ENCODE results near the gene LBHD2. TPM values are rescaled to one million over a fixed set of nuclear protein-coding genes. Genes with fewer than 3 reads are reported as not detected.

Gene LBHD2
- total and polyA plus RNA-seq, 2 of the 13 experiments (the other 11 are each of a cell fraction or from before 2014, with no cell fraction given): 0.67 to 1.00 TPM

GRCh38 chr14:103078860-103079587, 5.0 kb upstream of the LBHD2 start:
- CTCF ChIA-PET (ENCODE audit: low intra/inter-chr PET ratio, low total read pairs): interaction anchor here (1.3 to 2.0 kb wide), 3 partner anchors 13 to 214 kb away, joined by 4 to 8 read pairs (median 6); no protein-coding TSS in a partner anchor

GRCh38 chr14:103081951-103082350, 2.1 kb upstream of the LBHD2 start:
- ChIA-PET POLR2A (no interaction called here), CTCF (ENCODE audit: low intra/inter-chr PET ratio, low total read pairs) (no interaction called here)
- ATAC-seq (no peak), DNase-seq (ENCODE audit: low spot score) (no peak), FAIRE-seq (no peak)
- no peak overlapping the region for H3K4me2 ChIP-seq (ENCODE audit: low read depth, low read length)
- in situ Hi-C loops (cut with HindIII; ENCODE audit: extremely low pct_ligation_motif_present, low pct_unique_long_range_greater_than_20kb): no loop called here
- peaks cover 0 to 31% of the 10 kb centered on the region in 2 experiments; a peak in 4 of 5 replicates for H3K27me3 ChIP-seq (ENCODE audit: control insufficient read depth in 1 of 2, insufficient read depth in 2 of 2, low read length in 2 of 2)
- no peaks in the 10 kb centered on the region for H3K79me2 ChIP-seq (ENCODE audit: insufficient read depth, low read length)
- H3K27ac ChIP-seq (ENCODE audit: extremely low read length, insufficient read depth, low read length): no peak overlapping the region
- TF ChIP-seq ZNF235 (CRISPR knock-in tag; IDR thresholded peaks at IDR 0.05; ENCODE audit: borderline replicate concordance) (no peak), GFI1 (CRISPR knock-in tag; IDR thresholded peaks at IDR 0.05; ENCODE audit: borderline replicate concordance) (no peak), NR2C2 (CRISPR knock-in tag; IDR thresholded peaks at IDR 0.05; ENCODE audit: borderline replicate concordance) (no peak), FOXP1 (IDR thresholded peaks at IDR 0.05) (0 out of 2 replicates have a peak, but pooled peaks have one; percentile 18), FOXP1 (CRISPR knock-in tag; IDR thresholded peaks at IDR 0.05) (no peak)
- H3K4me1 ChIP-seq (ENCODE audit: insufficient read depth, low read length): peaks cover 40% of the 10 kb centered on the region
- no TSS peak for BruUV-seq (replicated peaks)
- no peak overlapping the region for H3K4me3 ChIP-seq (replicated peaks in 1 of 3; ENCODE audit: insufficient read depth in 1 of 3, low read depth in 2 of 3, low read length in 3 of 3)
- H2AFZ ChIP-seq (ENCODE audit: low read length): no peak overlapping the region
- no peak overlapping the region for H3K9ac ChIP-seq (ENCODE audit: insufficient read depth, low read depth, low read length)
- no peaks in the 10 kb centered on the region for H3K36me3 ChIP-seq (replicated peaks in 1 of 2; ENCODE audit: control insufficient read depth in 1 of 2, insufficient read depth in 2 of 2, low read length in 2 of 2)
- H4K20me1 ChIP-seq (ENCODE audit: insufficient read depth, low read length): no peaks in the 10 kb centered on the region
- intact Hi-C loops (cut with micrococcal nuclease; ENCODE audit: unreplicated experiment): no loop called here
- no peaks in the 10 kb centered on the region for H3K9me3 ChIP-seq (ENCODE audit: low read length)
- WGBS (ENCODE audit: low lambda C conversion rate): 31% methylated on average over 2 of the region's 2 CpGs

More at GRCh38 chr14:103078860-103079587, 5.0 kb upstream of the LBHD2 start:
- peak; percentile 92 for TF ChIP-seq ZNF768 (CRISPR knock-in tag; IDR thresholded peaks at IDR 0.05)
- no peak for TF ChIP-seq RNF2 (conservative IDR thresholded peaks at IDR 0.05; ENCODE audit: low read depth)
- no peak for TF ChIP-seq IKZF1 (IDR thresholded peaks at IDR 0.05)
- Histone ChIP-seq H3K4me3 (replicated peaks in 1 of 3; ENCODE audit: insufficient read depth in 1 of 3, low read depth in 2 of 3, low read length in 3 of 3) (no peak overlapping the region), H3K4me1 (ENCODE audit: insufficient read depth, low read length) (peaks cover 33% of the 10 kb centered on the region), H2AFZ (ENCODE audit: low read length) (no peak overlapping the region), H3K4me2 (ENCODE audit: low read depth, low read length) (no peak overlapping the region), H3K27me3 (ENCODE audit: control insufficient read depth in 1 of 2, insufficient read depth in 2 of 2, low read length in 2 of 2) (peaks cover 2 to 26% of the 10 kb centered on the region in 2 experiments; a peak in 3 of 5 replicates), H3K9me3 (ENCODE audit: low read length) (no peaks in the 10 kb centered on the region), H3K9ac (ENCODE audit: insufficient read depth, low read depth, low read length) (no peak overlapping the region), H4K20me1 (ENCODE audit: insufficient read depth, low read length) (no peaks in the 10 kb centered on the region), H3K36me3 (replicated peaks in 1 of 2; ENCODE audit: control insufficient read depth in 1 of 2, insufficient read depth in 2 of 2, low read length in 2 of 2) (no peaks in the 10 kb centered on the region), H3K79me2 (ENCODE audit: insufficient read depth, low read length) (no peaks in the 10 kb centered on the region), H3K27ac (ENCODE audit: extremely low read length, insufficient read depth, low read length) (no peak overlapping the region)
- in situ Hi-C loops (cut with HindIII; ENCODE audit: extremely low pct_ligation_motif_present, low pct_unique_long_range_greater_than_20kb): loop anchor here (5.0 kb wide), 1 partner anchor 213 kb away; no protein-coding TSS in a partner anchor
- POLR2A ChIA-PET: interaction anchor here (0.7 kb wide), 1 partner anchor 21 kb away, joined by 3 read pairs; no protein-coding TSS in a partner anchor
- no peak for DNase-seq (ENCODE audit: low spot score)
- ATAC-seq: no peak
- no TSS peak for BruUV-seq (replicated peaks)
- 15% methylated on average over 9 of the region's 11 CpGs for WGBS (ENCODE audit: low lambda C conversion rate)
- intact Hi-C loops (cut with micrococcal nuclease; ENCODE audit: unreplicated experiment): loop anchor here (1.0 kb wide), 1 partner anchor 213 kb away; no protein-coding TSS in a partner anchor
- no peak for FAIRE-seq
